ENCODE measurements around the gene CTXND1.
"Not testable (repeated sequence)": the region's sequence is repeated elsewhere in the genome, so short reads cannot be mapped to it uniquely, and the experiment has no call there.

The CTXND1 gene

GRCh38 chr15:80155378-80156175, 96.4 kb downstream of the CTXND1 start:
- not testable (repeated sequence) for DNase-seq

- DNase-seq: no peak
These were observed 97.0 kb downstream of the CTXND1 start for GRCh38 chr15:80155001-80155377.

- DNase-seq: no peak
These were observed 97.7 kb downstream of the CTXND1 start for GRCh38 chr15:80154336-80154735.

GRCh38 chr15:80153900-80154299, 98.1 kb downstream of the CTXND1 start:
- DNase-seq: no peak

GRCh38 chr15:80152896-80153876, 98.8 kb downstream of the CTXND1 start, which contains the start of gene FAH:
FAH (plus strand) TSS chr15:80152999; CDS start chr15:80153055, 56 bp downstream.
- no peak for DNase-seq

- DNase-seq: peak; percentile 15
These were observed 99.7 kb downstream of the CTXND1 start for GRCh38 chr15:80152180-80152895.

- no peak for DNase-seq
These were observed 100.4 kb downstream of the CTXND1 start for GRCh38 chr15:80151576-80151975.

- no peak for DNase-seq
These were observed 100.9 kb downstream of the CTXND1 start for GRCh38 chr15:80151148-80151547.
